Activated T-cell treated with anti-CD3 and anti-CD28 coated beads for 24 hours (primary cell): ENCODE data around the gene GSC.
"Not testable (repeated sequence)": the region's sequence is repeated elsewhere in the genome, so short reads cannot be mapped to it uniquely, and the experiment has no call there.

Source experiments
- DNase-seq: peaks from one replicate; pipeline ENCODE4 v3.0.0-alpha.2; 2020; ENCODE audit warnings: low read depth

GSC gene

GRCh38 chr14:94746131-94746530 is 23.8 kb downstream of the GSC start:
- DNase-seq, result no peak

GRCh38 chr14:94738751-94739150 is 31.2 kb downstream of the GSC start:
- DNase-seq, result no peak

- no peak for DNase-seq
Observed at GRCh38 chr14:94738097-94738496, 31.8 kb downstream of the GSC start.

- no peak for DNase-seq
Observed at GRCh38 chr14:94728950-94729349, 41.0 kb downstream of the GSC start.

GRCh38 chr14:94728440-94728839 is 41.5 kb downstream of the GSC start:
- DNase-seq, result not testable (repeated sequence)

- DNase-seq, result not testable (repeated sequence)
Observed at GRCh38 chr14:94726649-94727048, 43.3 kb downstream of the GSC start.

GRCh38 chr14:94724993-94725392 is 44.9 kb downstream of the GSC start:
- no peak for DNase-seq

- no peak for DNase-seq
Observed at GRCh38 chr14:94722397-94722796, 47.5 kb downstream of the GSC start.
